ENCODE measurements around the gene XPNPEP1.

The XPNPEP1 gene

GRCh38 chr10:109866168-109866994 lies 56.9 kb downstream of the XPNPEP1 start:
- H3K27me3 ChIP-seq (ENCODE audit: insufficient read depth, low read length): no peaks in the 10 kb centered on the region
- no peak overlapping the region for H3K27ac ChIP-seq (ENCODE audit: low read depth, low read length, poor library complexity, severe bottlenecking)
- H2AFZ ChIP-seq (ENCODE audit: low read length): no peak overlapping the region
- TF ChIP-seq EZH2 (IDR thresholded peaks at IDR 0.05; ENCODE audit: borderline replicate concordance, low read length): no peak
- TF ChIP-seq CTCF (IDR thresholded peaks at IDR 0.05; ENCODE audit: low read length): peak; percentile 21; the same call in 1 of the 2 replicates
- peaks cover 88% of the 10 kb centered on the region for H3K36me3 ChIP-seq (ENCODE audit: insufficient read depth, low read length)
- no peaks in the 10 kb centered on the region for H4K20me1 ChIP-seq (ENCODE audit: insufficient read depth, low read length)
- peaks cover 8% of the 10 kb centered on the region; the same call in 1 of the 2 replicates for H3K9me3 ChIP-seq (ENCODE audit: low read length)
- H3K9ac ChIP-seq (ENCODE audit: low read length): no peak overlapping the region
- no peaks in the 10 kb centered on the region for H3K4me1 ChIP-seq (ENCODE audit: insufficient read depth, low read length, severe bottlenecking)
- H3K9me2 ChIP-seq (ENCODE audit: low read depth, low read length): no peaks in the 10 kb centered on the region
- no peak overlapping the region for H3K4me2 ChIP-seq (ENCODE audit: low read length)
- no peak overlapping the region for H3K4me3 ChIP-seq (ENCODE audit: low read depth, low read length, poor library complexity, severe bottlenecking)
- H3K79me2 ChIP-seq (ENCODE audit: insufficient read depth, low read length): no peaks in the 10 kb centered on the region
- H3F3A ChIP-seq (ENCODE audit: insufficient read depth, low read length): no peaks in the 10 kb centered on the region

- Histone ChIP-seq H3K36me3 (ENCODE audit: insufficient read depth, low read length) (peaks cover 62% of the 10 kb centered on the region), H4K20me1 (ENCODE audit: insufficient read depth, low read length) (no peaks in the 10 kb centered on the region), H3K9me3 (ENCODE audit: low read length) (peaks cover 8% of the 10 kb centered on the region; the same call in 1 of the 2 replicates), H3K9ac (ENCODE audit: low read length) (no peak overlapping the region), H2AFZ (ENCODE audit: low read length) (no peak overlapping the region), H3K4me1 (ENCODE audit: insufficient read depth, low read length, severe bottlenecking) (no peaks in the 10 kb centered on the region), H3K9me2 (ENCODE audit: low read depth, low read length) (no peaks in the 10 kb centered on the region), H3K27ac (ENCODE audit: low read depth, low read length, poor library complexity, severe bottlenecking) (no peak overlapping the region), H3K79me2 (ENCODE audit: insufficient read depth, low read length) (no peaks in the 10 kb centered on the region), H3F3A (ENCODE audit: insufficient read depth, low read length) (no peaks in the 10 kb centered on the region), H3K4me2 (ENCODE audit: low read length) (no peak overlapping the region), H3K27me3 (ENCODE audit: insufficient read depth, low read length) (no peaks in the 10 kb centered on the region), H3K4me3 (ENCODE audit: low read depth, low read length, poor library complexity, severe bottlenecking) (no peak overlapping the region)
- TF ChIP-seq EZH2 (IDR thresholded peaks at IDR 0.05; ENCODE audit: borderline replicate concordance, low read length) (no peak), CTCF (IDR thresholded peaks at IDR 0.05; ENCODE audit: low read length) (no peak)
Measured at GRCh38 chr10:109863775-109864174, 59.5 kb downstream of the XPNPEP1 start.

GRCh38 chr10:109862738-109863137 lies 60.6 kb downstream of the XPNPEP1 start:
- no peak overlapping the region for H3K9ac ChIP-seq (ENCODE audit: low read length)
- no peaks in the 10 kb centered on the region for H3K27me3 ChIP-seq (ENCODE audit: insufficient read depth, low read length)
- no peak overlapping the region for H3K27ac ChIP-seq (ENCODE audit: low read depth, low read length, poor library complexity, severe bottlenecking)
- no peak overlapping the region for H3K4me2 ChIP-seq (ENCODE audit: low read length)
- no peak overlapping the region for H2AFZ ChIP-seq (ENCODE audit: low read length)
- H3K9me2 ChIP-seq (ENCODE audit: low read depth, low read length): no peaks in the 10 kb centered on the region
- no peaks in the 10 kb centered on the region for H3K79me2 ChIP-seq (ENCODE audit: insufficient read depth, low read length)
- TF ChIP-seq EZH2 (IDR thresholded peaks at IDR 0.05; ENCODE audit: borderline replicate concordance, low read length) (no peak), CTCF (IDR thresholded peaks at IDR 0.05; ENCODE audit: low read length) (no peak)
- H3K9me3 ChIP-seq (ENCODE audit: low read length): peaks cover 8% of the 10 kb centered on the region; the same call in 1 of the 2 replicates
- H3F3A ChIP-seq (ENCODE audit: insufficient read depth, low read length): no peaks in the 10 kb centered on the region
- no peaks in the 10 kb centered on the region for H4K20me1 ChIP-seq (ENCODE audit: insufficient read depth, low read length)
- H3K4me1 ChIP-seq (ENCODE audit: insufficient read depth, low read length, severe bottlenecking): no peaks in the 10 kb centered on the region
- no peak overlapping the region for H3K4me3 ChIP-seq (ENCODE audit: low read depth, low read length, poor library complexity, severe bottlenecking)
- H3K36me3 ChIP-seq (ENCODE audit: insufficient read depth, low read length): peaks cover 52% of the 10 kb centered on the region

Measured in OCI-LY1 (cell line).